Endodermal cell (in vitro differentiated cells): ENCODE results near the gene BIVM. TPM values are rescaled to one million over a fixed set of nuclear protein-coding genes. Genes with fewer than 3 reads are reported as not detected.

Experiments used
- DNase-seq: peaks from one replicate; pipeline ENCODE4 v3.0.0-alpha.2; 2017
- H3K27ac ChIP-seq: 2 replicates; pipeline ENCODE4 v1.5.1; 2013; ENCODE audit warnings: mild to moderate bottlenecking, low read depth, low read length, moderate library complexity
- H3K27me3 ChIP-seq: 2 replicates; pipeline ENCODE4 v1.6.1; 2013; ENCODE audit warnings: mild to moderate bottlenecking, low read length, moderate library complexity; ENCODE audit not compliant: insufficient read depth, control insufficient read depth, poor library complexity, severe bottlenecking
- H3K36me3 ChIP-seq: 2 replicates; pipeline ENCODE4 v1.7.0; 2013; ENCODE audit warnings: mild to moderate bottlenecking, low read length, moderate library complexity; ENCODE audit not compliant: control insufficient read depth, insufficient read depth
- H3K4me1 ChIP-seq: one replicate; pipeline ENCODE4 v1.7.0; 2013; ENCODE audit warnings: low read length; ENCODE audit not compliant: control insufficient read depth, insufficient read depth
- H3K4me3 ChIP-seq: 2 replicates; pipeline ENCODE4 v1.5.1; 2013; ENCODE audit warnings: mild to moderate bottlenecking, low read length, moderate library complexity
- H3K9ac ChIP-seq: 2 replicates; pipeline ENCODE4 v1.6.1; 2013; ENCODE audit warnings: mild to moderate bottlenecking, low read length, moderate library complexity; ENCODE audit not compliant: poor library complexity, severe bottlenecking; ENCODE audit errors: extremely low read depth
- H3K9me3 ChIP-seq: 2 replicates; pipeline ENCODE4 v1.6.1; 2013; ENCODE audit warnings: mild to moderate bottlenecking, low read length, moderate library complexity; ENCODE audit not compliant: control insufficient read depth
- H3K27ac Mint-ChIP-seq: 2 replicates; pipeline ENCODE4 v1.8.0; 2020; ENCODE audit warnings: mixed read lengths
- H3K27me3 Mint-ChIP-seq: 2 replicates; pipeline ENCODE4 v1.8.0; 2021; ENCODE audit warnings: mild to moderate bottlenecking, mixed read lengths; ENCODE audit not compliant: insufficient read depth
- H3K36me3 Mint-ChIP-seq: 2 replicates; pipeline ENCODE4 v1.8.0; 2020; ENCODE audit warnings: low read depth, mixed read lengths
- H3K4me1 Mint-ChIP-seq: 2 replicates; pipeline ENCODE4 v1.8.0; 2020; ENCODE audit warnings: mixed read lengths
- H3K4me3 Mint-ChIP-seq: 2 replicates; pipeline ENCODE4 v1.8.0; 2020; ENCODE audit warnings: mild to moderate bottlenecking, moderate library complexity, mixed read lengths
- H3K9me3 Mint-ChIP-seq: 2 replicates; pipeline ENCODE4 v1.8.0; 2020; ENCODE audit warnings: mild to moderate bottlenecking, mixed read lengths
- CTCF ChIP-seq: fragments of 200-600 bp; sonication (generic); conservative IDR thresholded peaks from 2 replicates; pipeline ENCODE4 v1.5.0; 2021; ENCODE audit warnings: antibody characterized with exemption, mild to moderate bottlenecking
- WGBS, 2 experiments: methylation state at CpG; one replicate each; pipeline versions ENCODE4 v1.1.5 to v1.1.7; 2013; ENCODE audit warnings: missing lambda C conversion rate in 2 of 2, mixed read lengths in 1 of 2; ENCODE audit not compliant: insufficient coverage in 1 of 2, insufficient read length in 1 of 2; 5-methylcytosine and 5-hydroxymethylcytosine counted together
- total RNA-seq, 2 donors: library from RNA; stranded (reverse); fragmentation: NEBNext Ultra II Directional in 1 of 2; extraction: Animal tissue kit (Norgen Biotek cat#: 25700) in 1 of 2; gene quantifications; 2 replicates in 1 of 2; 3 replicates in 1 of 2; pipeline ENCODE4 v1.2.1, GENCODE V29; 2021

BIVM gene
- total RNA-seq, 2 donors from 2014 or later = 14.7 to 15.0 TPM

- Mint-ChIP-seq H3K36me3 (peaks cover 22% of the 10 kb centered on the region), H3K27me3 (no peaks in the 10 kb centered on the region), H3K9me3 (no peaks in the 10 kb centered on the region), H3K4me1 (no peaks in the 10 kb centered on the region), H3K4me3 (no peak overlapping the region), H3K27ac (no peak overlapping the region)
- DNase-seq = no peak
- no peak overlapping the region for H3K27ac ChIP-seq
- H3K4me1 ChIP-seq = no peaks in the 10 kb centered on the region
- H3K27me3 ChIP-seq = no peaks in the 10 kb centered on the region
- peaks cover 14% of the 10 kb centered on the region for H3K36me3 ChIP-seq
- H3K9ac ChIP-seq = no peak overlapping the region
- no peaks in the 10 kb centered on the region for H3K9me3 ChIP-seq
- H3K4me3 ChIP-seq = no peak overlapping the region
- WGBS, 2 experiments = 94 to 100% methylated on average over 1 to 4 of the region's 4 CpGs
- no peak for TF ChIP-seq CTCF
These were observed 37.6 kb downstream of the BIVM start for GRCh38 chr13:102836471-102836870.

- H3K4me3 Mint-ChIP-seq = no peak overlapping the region
- Histone ChIP-seq H3K4me3 (no peak overlapping the region), H3K27ac (no peak overlapping the region), H3K4me1 (no peaks in the 10 kb centered on the region), H3K9me3 (no peaks in the 10 kb centered on the region), H3K27me3 (no peaks in the 10 kb centered on the region), H3K36me3 (peaks cover 14% of the 10 kb centered on the region), H3K9ac (no peak overlapping the region)
- H3K36me3 Mint-ChIP-seq = peaks cover 22% of the 10 kb centered on the region
- H3K27ac Mint-ChIP-seq = no peak overlapping the region
- no peaks in the 10 kb centered on the region for H3K4me1 Mint-ChIP-seq
- TF ChIP-seq CTCF = no peak
- 96 to 100% methylated on average over 1 of the region's 1 CpG for WGBS, 2 experiments
- DNase-seq = no peak
- no peaks in the 10 kb centered on the region for H3K9me3 Mint-ChIP-seq
- H3K27me3 Mint-ChIP-seq = no peaks in the 10 kb centered on the region
These were observed 39.4 kb downstream of the BIVM start for GRCh38 chr13:102838273-102838672.

- Histone ChIP-seq H3K27ac (no peak overlapping the region), H3K4me3 (no peak overlapping the region), H3K27me3 (no peaks in the 10 kb centered on the region), H3K9ac (no peak overlapping the region), H3K4me1 (no peaks in the 10 kb centered on the region), H3K36me3 (peaks cover 14% of the 10 kb centered on the region), H3K9me3 (no peaks in the 10 kb centered on the region)
- H3K4me1 Mint-ChIP-seq = no peaks in the 10 kb centered on the region
- TF ChIP-seq CTCF = no peak
- H3K27me3 Mint-ChIP-seq = no peaks in the 10 kb centered on the region
- H3K27ac Mint-ChIP-seq = no peak overlapping the region
- no peak overlapping the region for H3K4me3 Mint-ChIP-seq
- DNase-seq = no peak
- H3K9me3 Mint-ChIP-seq = no peaks in the 10 kb centered on the region
- WGBS, 2 experiments = 48% methylated on average over 4 of the region's 4 CpGs; no CpG with 5 or more reads in 1 of the 2 experiments
- peaks cover 22% of the 10 kb centered on the region for H3K36me3 Mint-ChIP-seq
These were observed 40.1 kb downstream of the BIVM start for GRCh38 chr13:102838982-102839381.
